Middle frontal gyrus (tissue), 1 donor: ENCODE measurements around the gene PQBP1.

Experiments
- DNase-seq: peaks from one replicate; pipeline ENCODE4 v3.0.0-alpha.2; 2015; ENCODE audit warnings: low spot score; ENCODE audit errors: extremely low spot score

PQBP1 gene

GRCh38 chrX:48920718-48921104 lies 23.0 kb downstream of the PQBP1 start:
- DNase-seq, result no peak

GRCh38 chrX:48923771-48924170 lies 26.0 kb downstream of the PQBP1 start:
- no peak for DNase-seq

GRCh38 chrX:48924270-48924669 lies 26.5 kb downstream of the PQBP1 start:
- no peak for DNase-seq

GRCh38 chrX:48927123-48927522 lies 29.4 kb downstream of the PQBP1 start:
- DNase-seq, result no peak

GRCh38 chrX:48927736-48928382 lies 30.1 kb downstream of the PQBP1 start:
- DNase-seq, result no peak

GRCh38 chrX:48933757-48934156 lies 36.0 kb downstream of the PQBP1 start:
- DNase-seq, result no peak

GRCh38 chrX:48934581-48935300 lies 37.0 kb downstream of the PQBP1 start:
- DNase-seq, result no peak

- DNase-seq, result no peak
These were observed 37.6 kb downstream of the PQBP1 start for GRCh38 chrX:48935301-48935670.

- DNase-seq, result no peak
These were observed 38.8 kb downstream of the PQBP1 start for GRCh38 chrX:48936429-48937053.

- DNase-seq, result no peak
These were observed 39.6 kb downstream of the PQBP1 start for GRCh38 chrX:48937054-48937907.

- no peak for DNase-seq
These were observed 41.1 kb downstream of the PQBP1 start for GRCh38 chrX:48938721-48939425.

GRCh38 chrX:48939524-48940228 lies 41.9 kb downstream of the PQBP1 start:
- DNase-seq, result no peak

- no peak for DNase-seq
These were observed 42.8 kb downstream of the PQBP1 start for GRCh38 chrX:48940404-48940955.

GRCh38 chrX:48942895-48943294 lies 45.2 kb downstream of the PQBP1 start:
- DNase-seq, result no peak

- DNase-seq, result no peak
These were observed 48.0 kb downstream of the PQBP1 start for GRCh38 chrX:48945517-48946348.

GRCh38 chrX:48948589-48948988 lies 50.9 kb downstream of the PQBP1 start:
- DNase-seq, result no peak
